H1 (cell line): ENCODE results near the gene TPBGL. TPM values are rescaled to one million over a fixed set of nuclear protein-coding genes. Genes with fewer than 3 reads are reported as not detected.

Experiments
- CTCF ChIA-PET: fragments of 300-600 bp; sonication (Branson Sonifier 250); formaldehyde crosslinking; loops from one replicate; lab custom pipeline; 2021; ENCODE audit not compliant: partially characterized antibody; lab: Charles Lee
- POLR2A ChIA-PET: fragments of 300-600 bp; sonication (Branson Sonifier 250); formaldehyde crosslinking; loops from one replicate; lab custom pipeline; 2021; ENCODE audit warnings: inconsistent platforms; ENCODE audit not compliant: partially characterized antibody; lab: Charles Lee
- DNase-seq, 2 experiments: peaks; one replicate each; pipeline versions ENCODE4 v3.0.0 to v3.0.0-alpha.2; 2010 to 2022; ENCODE audit warnings: low spot score in 2 of 2, low read depth in 1 of 2, mixed read lengths in 1 of 2
- FAIRE-seq: peaks from 2 replicates; lab custom pipeline; 2011; peaks lifted over from hg19 to GRCh38; lab: Jason Lieb, UNC
- H2AFZ ChIP-seq: 2 replicates; pipeline ENCODE4 v1.8.1; 2012; ENCODE audit warnings: low read length, inconsistent platforms
- H2AK5ac ChIP-seq: 2 replicates; pipeline ENCODE4 v1.6.1; 2013; ENCODE audit warnings: low read depth, low read length
- H2BK120ac ChIP-seq: replicated peaks from 2 replicates; pipeline ENCODE3; 2013; ENCODE audit warnings: low read depth, low read length, inconsistent platforms
- H2BK12ac ChIP-seq: 2 replicates; pipeline ENCODE4 v1.6.1; 2013; ENCODE audit warnings: low read depth, low read length
- H2BK15ac ChIP-seq: 2 replicates; pipeline ENCODE4 v1.6.1; 2013; ENCODE audit warnings: low read length
- H2BK20ac ChIP-seq: 2 replicates; pipeline ENCODE4 v1.6.1; 2013; ENCODE audit warnings: low read length
- H2BK5ac ChIP-seq: 2 replicates; pipeline ENCODE4 v1.6.1; 2013; ENCODE audit warnings: low read depth, low read length
- H3K14ac ChIP-seq: 2 replicates; pipeline ENCODE4 v1.6.1; 2013; ENCODE audit warnings: inconsistent platforms; ENCODE audit not compliant: insufficient read length
- H3K18ac ChIP-seq: 2 replicates; pipeline ENCODE4 v1.6.1; 2013; ENCODE audit warnings: low read length; ENCODE audit errors: extremely low read depth
- H3K23ac ChIP-seq: 2 replicates; pipeline ENCODE4 v1.6.1; 2013; ENCODE audit warnings: inconsistent platforms; ENCODE audit not compliant: insufficient read length
- H3K23me2 ChIP-seq: 2 replicates; pipeline ENCODE4 v1.6.1; 2013; ENCODE audit warnings: low read depth, low read length
- H3K27ac ChIP-seq: 2 replicates; pipeline ENCODE4 v1.6.1; 2011; ENCODE audit warnings: low read depth, low read length, inconsistent platforms
- H3K27me3 ChIP-seq, 4 experiments: replicated peaks in 1 of 4; 1 replicate in 1 of 4; 2 replicates in 3 of 4; pipeline versions ENCODE4 v1.6.1 to v1.8.1; 2011 to 2013; ENCODE audit warnings: low read length in 3 of 4, mild to moderate bottlenecking in 3 of 4, inconsistent platforms in 2 of 4, mixed read lengths in 2 of 4, moderate library complexity in 1 of 4; ENCODE audit not compliant: control insufficient read depth in 3 of 4, insufficient read depth in 3 of 4; ENCODE audit errors: extremely low read depth in 1 of 4
- H3K36me3 ChIP-seq, 4 experiments: 2 replicates each; pipeline versions ENCODE4 v1.6.1 to v1.8.1; 2011 to 2013; ENCODE audit warnings: mild to moderate bottlenecking in 4 of 4, low read length in 3 of 4, moderate library complexity in 2 of 4, control low read depth in 1 of 4, inconsistent platforms in 1 of 4; ENCODE audit not compliant: insufficient read depth in 4 of 4, control insufficient read depth in 2 of 4
- H3K4ac ChIP-seq: replicated peaks from 2 replicates; pipeline ENCODE3; 2013; ENCODE audit warnings: low read length, low read depth, mixed read lengths, inconsistent platforms; ENCODE audit not compliant: insufficient read length
- H3K4me1 ChIP-seq, 4 experiments: replicated peaks in 1 of 4; 1 replicate in 1 of 4; 2 replicates in 3 of 4; pipeline versions ENCODE4 v1.6.1 to v1.8.1; 2011 to 2013; ENCODE audit warnings: low read length in 3 of 4, inconsistent platforms in 2 of 4, mixed read lengths in 1 of 4; ENCODE audit not compliant: insufficient read depth in 4 of 4, control insufficient read depth in 3 of 4
- H3K4me2 ChIP-seq, 2 experiments: 2 replicates each; pipeline versions ENCODE4 v1.6.1 to v1.8.1; 2011 to 2013; ENCODE audit warnings: low read depth in 2 of 2, low read length in 2 of 2, control low read depth in 1 of 2, inconsistent platforms in 1 of 2, mild to moderate bottlenecking in 1 of 2; ENCODE audit not compliant: insufficient read depth in 1 of 2
- H3K4me3 ChIP-seq, 4 experiments: fragments of 200-600, 300-600 bp in 1 of 4; sonication (generic), shearing (Covaris generic), sonication (Bioruptor Twin) in 1 of 4; 2 replicates each; pipeline versions ENCODE4 v1.5.1 to v1.8.1; 2011 to 2016; ENCODE audit warnings: low read length in 4 of 4, low read depth in 3 of 4, control low read depth in 2 of 4, inconsistent platforms in 2 of 4, mild to moderate bottlenecking in 2 of 4, mixed read lengths in 1 of 4, moderate library complexity in 1 of 4; ENCODE audit not compliant: insufficient read depth in 2 of 4; ENCODE audit errors: extremely low read depth in 1 of 4
- H3K56ac ChIP-seq: replicated peaks from 2 replicates; pipeline ENCODE3; 2013; ENCODE audit warnings: low read depth, mild to moderate bottlenecking, mixed read lengths, low read length, inconsistent platforms; ENCODE audit not compliant: insufficient read length
- H3K79me1 ChIP-seq: 2 replicates; pipeline ENCODE4 v1.6.1; 2013; ENCODE audit warnings: low read depth, low read length, control low read depth
- H3K79me2 ChIP-seq, 2 experiments: 2 replicates each; pipeline versions ENCODE4 v1.6.1 to v1.8.1; 2012 to 2013; ENCODE audit warnings: low read length in 2 of 2, mild to moderate bottlenecking in 2 of 2, inconsistent platforms in 1 of 2; ENCODE audit not compliant: insufficient read depth in 2 of 2, control insufficient read depth in 1 of 2
- H3K9ac ChIP-seq, 4 experiments: replicated peaks in 1 of 4; 1 replicate in 1 of 4; 2 replicates in 3 of 4; pipeline versions ENCODE4 v1.6.1 to v1.8.1; 2011 to 2013; ENCODE audit warnings: low read depth in 3 of 4, low read length in 3 of 4, control low read depth in 2 of 4, mild to moderate bottlenecking in 2 of 4, moderate library complexity in 2 of 4, inconsistent platforms in 1 of 4; ENCODE audit errors: extremely low read depth in 1 of 4
- H3K9me3 ChIP-seq, 2 experiments: 2 replicates each; pipeline versions ENCODE4 v1.6.1 to v1.8.1; 2012 to 2013; ENCODE audit warnings: mild to moderate bottlenecking in 2 of 2, moderate library complexity in 2 of 2, control low read depth in 1 of 2, inconsistent platforms in 1 of 2, low read depth in 1 of 2, low read length in 1 of 2, mixed read lengths in 1 of 2; ENCODE audit not compliant: insufficient read depth in 2 of 2
- H4K20me1 ChIP-seq, 2 experiments: replicated peaks in 1 of 2; 2 replicates each; pipeline versions ENCODE3 to v1.8.1; 2011 to 2013; ENCODE audit warnings: inconsistent platforms in 2 of 2, low read length in 2 of 2, mild to moderate bottlenecking in 1 of 2; ENCODE audit not compliant: insufficient read depth in 2 of 2, control insufficient read depth in 1 of 2
- H4K5ac ChIP-seq: 2 replicates; pipeline ENCODE4 v1.6.1; 2013; ENCODE audit warnings: low read length, low read depth, mixed read lengths, inconsistent platforms; ENCODE audit not compliant: insufficient read length
- H4K8ac ChIP-seq: 2 replicates; pipeline ENCODE4 v1.8.0; 2013; ENCODE audit warnings: mild to moderate bottlenecking, moderate library complexity, low read length, inconsistent platforms; ENCODE audit not compliant: insufficient read depth; ENCODE audit errors: extremely low read depth
- H4K91ac ChIP-seq: replicated peaks from 2 replicates; pipeline ENCODE3; 2013; ENCODE audit warnings: low read length, mixed read lengths, inconsistent platforms; ENCODE audit not compliant: insufficient read length
- BRCA1 ChIP-seq: IDR thresholded peaks from 2 replicates; pipeline ENCODE4 v1.6.1; 2012; ENCODE audit warnings: low read depth, low read length, improper control_type of control experiment
- EGR1 ChIP-seq: IDR thresholded peaks from 2 replicates; pipeline ENCODE4 v1.6.1; 2011; ENCODE audit warnings: low read depth, low read length, borderline replicate concordance
- EP300 ChIP-seq, 2 experiments: IDR thresholded peaks; 1 replicate in 1 of 2; 2 replicates in 1 of 2; pipeline ENCODE4 v1.6.1; 2011 to 2012; ENCODE audit warnings: low read depth in 2 of 2, low read length in 2 of 2, mild to moderate bottlenecking in 2 of 2, borderline replicate concordance in 1 of 2, inconsistent platforms in 1 of 2, moderate library complexity in 1 of 2
- EZH2 ChIP-seq: fragments of 200-600 bp; sonication (generic); IDR thresholded peaks from 2 replicates; pipeline ENCODE4 v1.7.1; 2012; ENCODE audit warnings: low read depth, mild to moderate bottlenecking, moderate library complexity, low read length, inconsistent platforms; ENCODE audit not compliant: severe bottlenecking
- HDAC2 ChIP-seq, 2 experiments: fragments of 300-600 bp in 1 of 2; sonication (generic) in 1 of 2; IDR thresholded peaks; 2 replicates each; pipeline ENCODE4 v1.6.1; 2011 to 2012; ENCODE audit warnings: low read depth in 2 of 2, low read length in 2 of 2, mild to moderate bottlenecking in 2 of 2, moderate library complexity in 2 of 2, borderline replicate concordance in 1 of 2, inconsistent platforms in 1 of 2
- PHF8 ChIP-seq: fragments of 200-600 bp; sonication (generic); conservative IDR thresholded peaks from 2 replicates; pipeline ENCODE4 v1.7.1; 2012; ENCODE audit warnings: low read depth, mild to moderate bottlenecking, inconsistent platforms, low read length, moderate library complexity
- POLR2AphosphoS5 ChIP-seq: IDR thresholded peaks from 2 replicates; pipeline ENCODE4 v1.6.1; 2011; ENCODE audit warnings: low read depth, low read length
- RBBP5 ChIP-seq: IDR thresholded peaks from 2 replicates; pipeline ENCODE4 v1.7.1; 2012; ENCODE audit warnings: low read depth, mild to moderate bottlenecking, inconsistent platforms, low read length, moderate library complexity, borderline replicate concordance
- TAF7 ChIP-seq: optimal IDR thresholded peaks from 2 replicates; pipeline ENCODE3; 2011; ENCODE audit warnings: low read depth, mild to moderate bottlenecking, inconsistent platforms, low read length, moderate library complexity, borderline replicate concordance
- WGBS, 2 experiments: shearing (Covaris generic) in 1 of 2; methylation state at CpG; one replicate each; pipeline versions ENCODE4 v1.1.6 to v1.1.7; 2013 to 2015; ENCODE audit warnings: low lambda C conversion rate in 2 of 2, mixed read lengths in 2 of 2, inconsistent platforms in 1 of 2, low coverage in 1 of 2, missing lambda C conversion rate in 1 of 2; ENCODE audit not compliant: insufficient replicate concordance in 2 of 2, insufficient coverage in 1 of 2, insufficient read length in 1 of 2; ENCODE audit errors: extremely low coverage in 1 of 2, missing lambda C conversion rate in 1 of 2; 5-methylcytosine and 5-hydroxymethylcytosine counted together
- polyA plus RNA-seq, 7 experiments: library from polyadenylated mRNA; depleted of rRNA in 3 of 7; stranded (reverse) in 5 of 7; unstranded in 2 of 7; fragments of >200 nt in 5 of 7; fragments of 200-250 nt in 2 of 7; gene quantifications; 1 replicate in 5 of 7; 2 replicates in 1 of 7; 4 replicates in 1 of 7; pipeline versions ENCODE4 v1.2.1 to v1.2.3, GENCODE V29; 2011 to 2013; ENCODE audit warnings: missing spikeins in 2 of 7, mixed read lengths in 2 of 7
- total RNA-seq: library from RNA; stranded (reverse); fragmentation: NEBNext Ultra II Directional; extraction: Animal tissue kit (Norgen Biotek cat#: 25700); gene quantifications from 2 replicates; pipeline ENCODE4 v1.2.1, GENCODE V29; 2021

Gene TPBGL
- total and polyA plus RNA-seq, 2 of the 8 experiments (the other 6 are each of a cell fraction or from before 2014, with no cell fraction given), result 0.26 to 0.37 TPM

DNA sequence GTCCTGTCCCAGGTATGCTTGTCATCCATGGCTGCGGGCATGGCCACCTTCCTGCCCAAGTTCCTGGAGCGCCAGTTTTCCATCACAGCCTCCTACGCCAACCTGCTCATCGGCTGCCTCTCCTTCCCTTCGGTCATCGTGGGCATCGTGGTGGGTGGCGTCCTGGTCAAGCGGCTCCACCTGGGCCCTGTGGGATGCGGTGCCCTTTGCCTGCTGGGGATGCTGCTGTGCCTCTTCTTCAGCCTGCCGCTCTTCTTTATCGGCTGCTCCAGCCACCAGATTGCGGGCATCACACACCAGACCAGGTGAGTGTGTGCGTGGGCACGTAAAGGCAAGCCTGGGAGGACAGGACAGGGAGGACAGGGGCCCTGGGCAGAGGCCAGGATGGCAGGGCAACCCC lies 47.3 kb upstream of the TPBGL start:
- Histone ChIP-seq H4K91ac (no peak overlapping the region), H3K4me1 (peaks cover 0 to 6% (median 2%) of the 10 kb centered on the region in 4 experiments; a peak in 2 of 7 replicates), H3K36me3 (no peaks in the 10 kb centered on the region), H4K5ac (no peak overlapping the region), H2BK12ac (no peak overlapping the region), H3K9ac (no peak overlapping the region), H2AFZ (no peak overlapping the region), H3K23ac (no peak overlapping the region), H2BK120ac (no peak overlapping the region), H3K27ac (no peak overlapping the region), H3K14ac (no peak overlapping the region), H2BK20ac (no peak overlapping the region), H3K56ac (no peak overlapping the region), H3K79me2 (no peaks in the 10 kb centered on the region), H2AK5ac (no peak overlapping the region), H3K4ac (no peak overlapping the region), H3K79me1 (no peaks in the 10 kb centered on the region), H3K27me3 (no peaks in the 10 kb centered on the region; a peak in 1 of 7 replicates), H4K8ac (peak overlapping the region; percentile 53; the same call in 1 of the 2 replicates), H2BK15ac (no peak overlapping the region), H4K20me1 (no peaks in the 10 kb centered on the region), H3K9me3 (no peaks in the 10 kb centered on the region), H3K4me2 (no peak overlapping the region), H3K18ac (no peak overlapping the region; the same call in 1 of the 2 replicates), H2BK5ac (no peak overlapping the region; the same call in 1 of the 2 replicates), H3K23me2 (no peaks in the 10 kb centered on the region), H3K4me3 (no peak overlapping the region)
- WGBS, 2 experiments, result 94% methylated on average over 13 of the region's 15 CpGs; no CpG with 5 or more reads in 1 of the 2 experiments
- CTCF ChIA-PET, result interaction anchor here (2.6 to 19.9 kb wide), 4 partner anchors 11 to 56 kb away, joined by 7 to 825 read pairs (median 45); partner anchors contain the start of gene SLCO2B1
- FAIRE-seq, result no peak
- no peak for DNase-seq
- POLR2A ChIA-PET, result no interaction called here
- TF ChIP-seq POLR2AphosphoS5 (no peak), EP300 (IDR thresholded peaks at IDR 0.05; ENCODE audit: borderline replicate concordance in 1 of 2, low read depth in 2 of 2, low read length in 2 of 2) (no peak), RBBP5 (no peak), BRCA1 (no peak), HDAC2 (IDR thresholded peaks at IDR 0.05; ENCODE audit: borderline replicate concordance in 1 of 2, low read depth in 2 of 2, low read length in 2 of 2) (no peak), EZH2 (no peak), PHF8 (no peak), EGR1 (no peak), TAF7 (no peak)
